ENCODE results near the gene VSTM2L. TPM values are rescaled to one million over a fixed set of nuclear protein-coding genes. Genes with fewer than 3 reads are reported as not detected.
"Not testable (repeated sequence)": the region's sequence is repeated elsewhere in the genome, so short reads cannot be mapped to it uniquely, and the experiment has no call there.

VSTM2L gene
- polyA plus RNA-seq, 1 of the 3 experiments (the other 2 are of a cell fraction) = 5.1 TPM

GRCh38 chr20:37958856-37959520 is 56.1 kb downstream of the VSTM2L start:
- no peaks in the 10 kb centered on the region for H3F3A ChIP-seq (replicated peaks; ENCODE audit: insufficient read depth)
- H3K79me2 ChIP-seq (ENCODE audit: insufficient read depth) = no peaks in the 10 kb centered on the region
- H4K20me1 ChIP-seq (ENCODE audit: insufficient read depth) = no peaks in the 10 kb centered on the region
- H3K4me3 ChIP-seq (ENCODE audit: low read depth in 2 of 2, low read length in 1 of 2) = no peak overlapping the region
- no peak overlapping the region for H3K4me2 ChIP-seq
- H3K4me1 ChIP-seq (ENCODE audit: control insufficient read depth in 1 of 2, insufficient read depth in 2 of 2, low read depth in 1 of 2, low read length in 1 of 2) = peaks cover 0 to 4% of the 10 kb centered on the region in 2 experiments; a peak in 3 of 4 replicates
- CTCF ChIA-PET = interaction anchor here (1.1 to 2.3 kb wide), 5 partner anchors 13 to 24 kb away, joined by 3 to 8 read pairs (median 3); no protein-coding TSS in a partner anchor
- H2AFZ ChIP-seq (ENCODE audit: low read depth) = no peak overlapping the region
- TF ChIP-seq FOXM1 (IDR thresholded peaks at IDR 0.05; ENCODE audit: low read depth) = no peak
- no peak for TF ChIP-seq TCF12 (IDR thresholded peaks at IDR 0.05)
- TF ChIP-seq EZH2phosphoT487 (IDR thresholded peaks at IDR 0.05; ENCODE audit: borderline replicate concordance, low read depth) = no peak
- no peak for TF ChIP-seq USF1 (IDR thresholded peaks at IDR 0.05; ENCODE audit: borderline replicate concordance, low read depth)
- no peak for TF ChIP-seq JUND (IDR thresholded peaks at IDR 0.05)
- no peak for TF ChIP-seq SIN3A (IDR thresholded peaks at IDR 0.05; ENCODE audit: borderline replicate concordance, low read depth, low read length)
- no peak for TF ChIP-seq CHD2 (IDR thresholded peaks at IDR 0.05; ENCODE audit: low read length, partially characterized antibody)
- TF ChIP-seq TAF1 (IDR thresholded peaks at IDR 0.05; ENCODE audit: borderline replicate concordance, low read depth, low read length) = no peak
- no peak overlapping the region for H3K27ac ChIP-seq (ENCODE audit: low read depth in 2 of 2, low read length in 1 of 2)
- POLR2A ChIA-PET = no interaction called here
- H3K9me3 ChIP-seq = no peaks in the 10 kb centered on the region
- no peaks in the 10 kb centered on the region for H3K27me3 ChIP-seq (ENCODE audit: insufficient read depth)
- no peaks in the 10 kb centered on the region for H3K36me3 ChIP-seq (replicated peaks in 1 of 2; ENCODE audit: control insufficient read depth in 1 of 2, insufficient read depth in 2 of 2, low read length in 1 of 2)
- 61% methylated on average over 2 of the region's 2 CpGs for WGBS (ENCODE audit: low lambda C conversion rate)
- H3K9ac ChIP-seq = no peak overlapping the region
- no peaks in the 10 kb centered on the region for H3K9me2 ChIP-seq
- no peak for DNase-seq

GRCh38 chr20:37961066-37961465 is 58.1 kb downstream of the VSTM2L start:
- H3K9me3 ChIP-seq = no peaks in the 10 kb centered on the region
- no peak overlapping the region for H3K4me2 ChIP-seq
- no peaks in the 10 kb centered on the region for H3K36me3 ChIP-seq (replicated peaks in 1 of 2; ENCODE audit: control insufficient read depth in 1 of 2, insufficient read depth in 2 of 2, low read length in 1 of 2)
- no peaks in the 10 kb centered on the region for H4K20me1 ChIP-seq (ENCODE audit: insufficient read depth)
- no peaks in the 10 kb centered on the region for H3K9me2 ChIP-seq
- H3K9ac ChIP-seq = no peak overlapping the region
- H3F3A ChIP-seq (replicated peaks; ENCODE audit: insufficient read depth) = no peaks in the 10 kb centered on the region
- H3K27me3 ChIP-seq (ENCODE audit: insufficient read depth) = no peaks in the 10 kb centered on the region
- CTCF ChIA-PET = interaction anchor here (2.3 kb wide), 1 partner anchor 16 kb away, joined by 4 read pairs; no protein-coding TSS in a partner anchor
- DNase-seq = no peak
- H3K4me1 ChIP-seq (ENCODE audit: control insufficient read depth in 1 of 2, insufficient read depth in 2 of 2, low read depth in 1 of 2, low read length in 1 of 2) = peaks cover 0 to 4% of the 10 kb centered on the region in 2 experiments; a peak in 3 of 4 replicates
- H3K4me3 ChIP-seq (ENCODE audit: low read depth in 2 of 2, low read length in 1 of 2) = no peak overlapping the region
- no peaks in the 10 kb centered on the region for H3K79me2 ChIP-seq (ENCODE audit: insufficient read depth)
- H2AFZ ChIP-seq (ENCODE audit: low read depth) = no peak overlapping the region
- no peak overlapping the region for H3K27ac ChIP-seq (ENCODE audit: low read depth in 2 of 2, low read length in 1 of 2)
- TF ChIP-seq NFIC (IDR thresholded peaks at IDR 0.05; ENCODE audit: borderline replicate concordance) (no peak), CTCF (IDR thresholded peaks at IDR 0.05) (no peak), ELF1 (IDR thresholded peaks at IDR 0.05) (no peak), IRF3 (IDR thresholded peaks at IDR 0.05; ENCODE audit: low read depth, low read length) (no peak), NRF1 (IDR thresholded peaks at IDR 0.05; ENCODE audit: low read depth, low read length) (no peak), REST (IDR thresholded peaks at IDR 0.05; ENCODE audit: low read depth, low read length) (no peak), SIN3A (IDR thresholded peaks at IDR 0.05; ENCODE audit: borderline replicate concordance, low read depth, low read length) (no peak), FOXM1 (IDR thresholded peaks at IDR 0.05; ENCODE audit: low read depth) (no peak), EZH2phosphoT487 (IDR thresholded peaks at IDR 0.05; ENCODE audit: borderline replicate concordance, low read depth) (no peak), GABPA (IDR thresholded peaks at IDR 0.05; ENCODE audit: low read depth) (no peak)
- 48% methylated on average over 1 of the region's 1 CpG for WGBS (ENCODE audit: low lambda C conversion rate)
- POLR2A ChIA-PET = no interaction called here

GRCh38 chr20:37963483-37963882 is 60.6 kb downstream of the VSTM2L start:
- H3F3A ChIP-seq (replicated peaks; ENCODE audit: insufficient read depth); H4K20me1 ChIP-seq (ENCODE audit: insufficient read depth); H3K4me3 ChIP-seq (ENCODE audit: low read depth in 2 of 2, low read length in 1 of 2); H3K4me2 ChIP-seq; H3K9me2 ChIP-seq; H3K9me3 ChIP-seq; H3K27me3 ChIP-seq (ENCODE audit: insufficient read depth); CTCF ChIA-PET; POLR2A ChIA-PET; H3K79me2 ChIP-seq (ENCODE audit: insufficient read depth); H3K9ac ChIP-seq; H3K27ac ChIP-seq (ENCODE audit: low read depth in 2 of 2, low read length in 1 of 2); DNase-seq; H3K4me1 ChIP-seq (ENCODE audit: control insufficient read depth in 1 of 2, insufficient read depth in 2 of 2, low read depth in 1 of 2, low read length in 1 of 2); H2AFZ ChIP-seq (ENCODE audit: low read depth); H3K36me3 ChIP-seq (replicated peaks in 1 of 2; ENCODE audit: control insufficient read depth in 1 of 2, insufficient read depth in 2 of 2, low read length in 1 of 2): not testable (repeated sequence)
- 89% methylated on average over 2 of the region's 2 CpGs for WGBS (ENCODE audit: low lambda C conversion rate)

Data from SK-N-SH (cell line).